Gastroesophageal sphincter (tissue), 4 donors: ENCODE measurements around the gene MRO. TPM values are rescaled to one million over a fixed set of nuclear protein-coding genes. Genes with fewer than 3 reads are reported as not detected.

ENCODE experiments used
- ATAC-seq: fragments of 150-250 bp; one replicate; pipeline ENCODE4 v1.9.1; 2016; ENCODE audit warnings: mild to moderate bottlenecking, moderate library complexity
- H3K27ac ChIP-seq, 4 donors: fragments of 200-600 bp; sonication (generic) in 3 of 4; 1 replicate in 3 of 4; 2 replicates in 1 of 4; pipeline ENCODE4 v1.5.1; 2016 to 2019
- H3K27me3 ChIP-seq: fragments of 200-600 bp; sonication (generic); one replicate; pipeline ENCODE4 v1.5.1; 2019
- H3K36me3 ChIP-seq, 2 donors: fragments of 200-600 bp; sonication (generic); one replicate each; pipeline ENCODE4 v1.5.1; 2019; ENCODE audit warnings: control low read depth in 1 of 2
- H3K4me1 ChIP-seq, 3 donors: fragments of 200-600 bp; sonication (generic); 1 replicate in 2 of 3; 2 replicates in 1 of 3; pipeline ENCODE4 v1.5.1; 2016 to 2019; ENCODE audit warnings: control low read depth in 2 of 3
- H3K4me3 ChIP-seq, 2 donors: fragments of 200-600 bp; sonication (generic); one replicate each; pipeline ENCODE4 v1.5.1; 2019; ENCODE audit warnings: mild to moderate bottlenecking in 1 of 2, moderate library complexity in 1 of 2
- H3K9me3 ChIP-seq, 3 donors: fragments of 200-600 bp; sonication (generic); one replicate each; pipeline ENCODE4 v1.5.1; 2017 to 2019; ENCODE audit warnings: control low read depth in 2 of 3
- CTCF ChIP-seq, 4 experiments: fragments of 200-600 bp in 2 of 4; fragments of 450-650 bp in 2 of 4; sonication (generic) in 1 of 4; IDR thresholded peaks; one replicate each; pipeline ENCODE4 v1.5.1; 2017 to 2019; ENCODE audit warnings: antibody characterized with exemption in 4 of 4, mild to moderate bottlenecking in 2 of 4, moderate library complexity in 2 of 4
- EP300 ChIP-seq: sonication (generic); formaldehyde crosslinking; IDR thresholded peaks from one replicate; pipeline ENCODE4 v1.6.1; 2017; ENCODE audit warnings: antibody characterized with exemption, mild to moderate bottlenecking
- POLR2A ChIP-seq, 2 donors: fragments of 450-650 bp; IDR thresholded peaks; one replicate each; pipeline ENCODE4 v1.6.1; 2017; ENCODE audit warnings: antibody characterized with exemption in 2 of 2, mild to moderate bottlenecking in 2 of 2, moderate library complexity in 1 of 2
- POLR2AphosphoS5 ChIP-seq: sonication (generic); formaldehyde crosslinking; IDR thresholded peaks from one replicate; pipeline ENCODE4 v1.6.1; 2017; ENCODE audit warnings: antibody characterized with exemption
- WGBS, 2 donors: methylation state at CpG; one replicate each; pipeline ENCODE4 v1.1.5; 2018; ENCODE audit warnings: low coverage in 1 of 2; 5-methylcytosine and 5-hydroxymethylcytosine counted together
- total RNA-seq, 4 donors: library from RNA; depleted of rRNA; stranded (reverse); fragments of >200 nt; gene quantifications; one replicate each; pipeline ENCODE4 v1.1.0, GENCODE V29; 2016

The MRO gene
- total RNA-seq, 4 donors from 2014 or later, result 0.16 to 0.94 (median 0.31) TPM; not detected in 1

GRCh38 chr18:50826027-50826426, 6.2 kb upstream of the MRO start:
- H3K27ac ChIP-seq, result no peak overlapping the region
- H3K27me3 ChIP-seq, result no peaks in the 10 kb centered on the region
- no peaks in the 10 kb centered on the region for H3K9me3 ChIP-seq
- TF ChIP-seq POLR2A (IDR thresholded peaks at IDR 0.05), result no peak
- no peak for TF ChIP-seq POLR2AphosphoS5
- TF ChIP-seq CTCF (IDR thresholded peaks at IDR 0.05), result no peak
- no peak for TF ChIP-seq EP300
- H3K4me3 ChIP-seq, result no peak overlapping the region
- no peak for ATAC-seq
- H3K4me1 ChIP-seq, result peaks cover 0 to 14% (median 0%) of the 10 kb centered on the region in 3 donors
- 91 to 100% methylated on average over 1 to 5 of the region's 5 CpGs for WGBS, 2 donors
- H3K36me3 ChIP-seq, result no peaks in the 10 kb centered on the region

- H3K27ac ChIP-seq, result no peak overlapping the region
- no peaks in the 10 kb centered on the region for H3K9me3 ChIP-seq
- 90 to 94% methylated on average over 2 of the region's 2 CpGs for WGBS, 2 donors
- TF ChIP-seq EP300 (no peak), POLR2AphosphoS5 (no peak), POLR2A (IDR thresholded peaks at IDR 0.05) (no peak), CTCF (IDR thresholded peaks at IDR 0.05) (no peak)
- H3K4me1 ChIP-seq, result peaks cover 0 to 18% (median 0%) of the 10 kb centered on the region in 3 donors
- no peaks in the 10 kb centered on the region for H3K36me3 ChIP-seq
- no peak for ATAC-seq
- H3K27me3 ChIP-seq, result no peaks in the 10 kb centered on the region
- H3K4me3 ChIP-seq, result no peak overlapping the region
These were observed 5.8 kb upstream of the MRO start for GRCh38 chr18:50825621-50826020.

GRCh38 chr18:50822756-50823155, 2.9 kb upstream of the MRO start:
- no peaks in the 10 kb centered on the region for H3K27me3 ChIP-seq
- TF ChIP-seq EP300 (no peak), POLR2A (IDR thresholded peaks at IDR 0.05) (no peak), CTCF (IDR thresholded peaks at IDR 0.05) (no peak)
- no peaks in the 10 kb centered on the region for H3K9me3 ChIP-seq
- no peaks in the 10 kb centered on the region for H3K36me3 ChIP-seq
- H3K4me3 ChIP-seq, result no peak overlapping the region
- ATAC-seq, result no peak
- peaks cover 3 to 32% (median 11%) of the 10 kb centered on the region in 3 donors for H3K4me1 ChIP-seq
- 81% methylated on average over 4 of the region's 10 CpGs; no CpG with 5 or more reads in 1 of the 2 donors for WGBS, 2 donors
- H3K27ac ChIP-seq, result no peak overlapping the region

- no peak for ATAC-seq
- TF ChIP-seq POLR2A (IDR thresholded peaks at IDR 0.05) (no peak), POLR2AphosphoS5 (no peak), CTCF (IDR thresholded peaks at IDR 0.05) (no peak), EP300 (no peak)
These were observed 1.2 kb upstream of the MRO start for GRCh38 chr18:50820901-50821520.

More at GRCh38 chr18:50820901-50821520, 1.2 kb upstream of the MRO start:
- no peak overlapping the region for H3K4me3 ChIP-seq
- peak overlapping the region in 3 of 4 donors; percentile 25 to 57 (median 46) for H3K27ac ChIP-seq
- H3K9me3 ChIP-seq, result no peaks in the 10 kb centered on the region
- no peaks in the 10 kb centered on the region for H3K36me3 ChIP-seq
- H3K4me1 ChIP-seq, result peaks cover 3 to 32% (median 11%) of the 10 kb centered on the region in 3 donors
- 68 to 81% methylated on average over 5 of the region's 5 CpGs for WGBS, 2 donors
- H3K27me3 ChIP-seq, result no peaks in the 10 kb centered on the region
